GM12865 (cell line): ENCODE measurements around the gene PSORS1C1.

Source experiments
- DNase-seq: peaks from one replicate; pipeline ENCODE4 v3.0.0; 2010; ENCODE audit warnings: low read depth
- H3K4me3 ChIP-seq: 2 replicates; pipeline ENCODE4 v1.5.1; 2011; ENCODE audit warnings: mild to moderate bottlenecking, low read depth, low read length, control low read depth
- CTCF ChIP-seq: IDR thresholded peaks from 2 replicates; pipeline ENCODE4 v1.5.1; 2011; ENCODE audit warnings: low read length, control low read depth, low read depth, inconsistent platforms; ENCODE audit not compliant: insufficient read depth; ENCODE audit errors: missing control alignments

The PSORS1C1 gene

GRCh38 chr6:31075528-31075927 is 39.1 kb upstream of the PSORS1C1 start:
- DNase-seq, result no peak
- no peak overlapping the region for H3K4me3 ChIP-seq
- TF ChIP-seq CTCF, result no peak

DNA sequence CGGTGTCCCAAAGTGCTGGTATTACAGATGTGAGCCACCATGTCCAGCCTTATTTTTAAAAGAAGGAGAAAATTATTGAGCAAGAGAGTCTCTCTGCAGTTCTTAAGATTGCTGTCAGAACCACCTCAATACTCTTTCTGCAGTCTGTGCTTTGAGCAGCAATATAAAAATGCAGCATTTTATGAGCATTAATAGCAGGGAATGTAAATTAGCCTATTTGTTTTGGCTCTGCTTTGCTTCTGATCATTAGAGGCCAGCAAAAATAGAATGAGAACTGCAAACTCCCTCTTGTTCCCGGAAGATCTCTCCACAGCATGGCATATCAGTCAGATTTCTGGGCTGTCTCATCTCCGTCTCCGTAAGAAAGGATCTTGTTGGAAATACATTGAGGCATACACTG is 38.0 kb upstream of the PSORS1C1 start:
- DNase-seq, result no peak
- TF ChIP-seq CTCF, result no peak
- H3K4me3 ChIP-seq, result no peak overlapping the region

DNA sequence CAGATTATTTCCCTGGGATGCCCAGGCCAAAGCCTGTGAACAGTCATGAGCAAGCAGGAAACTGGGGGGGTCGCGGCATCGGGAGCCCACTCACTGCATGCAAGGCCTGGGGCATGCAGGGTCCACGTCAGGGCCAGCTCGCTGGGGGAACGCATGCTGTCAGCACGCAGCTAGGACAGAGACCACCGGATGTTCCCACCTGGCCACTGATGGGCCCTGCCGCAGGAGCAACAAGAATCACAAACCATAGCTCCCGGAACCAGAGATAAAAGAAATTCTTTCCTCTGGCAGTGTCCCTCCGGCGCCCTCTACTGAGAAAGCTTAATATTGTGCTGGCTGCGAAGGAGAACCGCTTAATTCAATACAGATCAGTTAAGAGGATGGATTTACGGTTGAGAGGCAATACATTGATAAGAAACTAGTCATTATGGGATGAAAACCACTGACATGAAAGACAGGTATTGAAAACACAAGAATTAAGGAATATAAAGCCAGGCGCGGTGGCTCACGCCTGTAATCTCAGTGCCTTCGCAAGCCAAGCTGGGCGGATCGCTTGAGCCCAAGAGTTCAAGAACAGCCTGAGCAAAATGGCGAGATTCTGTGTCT is 34.8 kb upstream of the PSORS1C1 start:
- peak; percentile 78 for TF ChIP-seq CTCF
- H3K4me3 ChIP-seq, result no peak overlapping the region
- peak; percentile 71 for DNase-seq

GRCh38 chr6:31081872-31082271 is 32.7 kb upstream of the PSORS1C1 start:
- no peak overlapping the region for H3K4me3 ChIP-seq
- TF ChIP-seq CTCF, result no peak
- DNase-seq, result no peak

GRCh38 chr6:31083742-31084354 is 30.8 kb upstream of the PSORS1C1 start:
- H3K4me3 ChIP-seq, result no peak overlapping the region
- peak; percentile 75 for DNase-seq
- peak; percentile 50 for TF ChIP-seq CTCF

DNA sequence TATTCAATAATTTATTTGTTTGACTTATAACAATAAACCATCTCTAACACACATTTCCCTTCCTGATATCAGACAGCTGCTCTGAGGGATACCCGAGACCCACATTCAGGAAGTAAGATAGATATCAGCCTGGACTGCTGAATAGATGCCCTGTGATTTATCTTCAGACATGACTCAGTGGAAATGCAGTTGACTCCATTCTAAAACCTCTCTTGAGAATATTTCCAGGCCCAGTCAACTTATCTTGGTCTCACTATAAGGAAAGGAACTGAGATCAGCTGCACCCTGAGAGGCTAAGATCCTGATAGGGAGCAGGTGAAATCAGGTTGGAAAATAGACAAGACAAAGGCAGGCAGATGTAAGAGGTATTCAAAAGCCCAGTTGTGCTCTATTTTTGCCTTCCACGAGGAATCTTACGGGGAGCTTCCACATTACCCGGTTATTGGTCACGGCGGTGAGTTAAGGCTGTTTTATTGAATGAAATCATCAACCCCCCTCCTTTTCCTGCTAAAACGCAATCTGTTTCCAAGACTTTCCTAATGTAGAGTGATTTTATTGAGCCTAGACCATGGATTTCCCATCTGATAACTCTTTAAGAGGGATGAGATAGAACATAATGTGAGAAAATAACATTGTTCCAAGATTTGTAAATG is 27.7 kb upstream of the PSORS1C1 start:
- TF ChIP-seq CTCF, result no peak
- no peak overlapping the region for H3K4me3 ChIP-seq
- no peak for DNase-seq

DNA sequence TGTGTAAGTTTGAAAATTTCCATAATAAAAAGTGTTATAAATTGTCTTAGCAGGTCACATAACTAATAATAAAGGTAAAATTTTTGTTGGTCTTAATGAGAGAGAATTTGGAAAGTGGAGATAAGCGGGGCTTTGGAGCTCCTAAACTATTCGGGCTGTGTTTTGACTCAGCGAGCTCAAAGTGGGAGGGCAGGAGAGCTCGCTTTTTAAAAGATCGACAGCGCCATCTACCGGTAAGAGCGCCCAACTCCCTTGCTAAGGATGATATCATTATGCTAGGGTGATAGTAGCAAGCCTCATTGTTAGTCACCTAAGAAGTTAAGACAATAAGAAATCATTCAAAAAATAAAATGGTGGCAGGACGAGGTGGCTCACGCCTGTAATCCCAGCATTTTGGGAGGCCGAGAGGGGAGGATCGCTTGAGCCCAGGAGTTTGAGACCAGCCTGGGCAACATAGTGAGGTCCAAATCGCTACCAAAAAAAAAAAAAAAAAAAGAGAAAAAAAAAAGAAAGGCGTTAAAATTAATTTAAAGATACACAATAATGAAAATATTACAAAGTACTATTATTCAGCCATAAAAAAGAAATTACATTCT is 27.0 kb upstream of the PSORS1C1 start:
- DNase-seq, result peak; percentile 87
- H3K4me3 ChIP-seq, result no peak overlapping the region
- TF ChIP-seq CTCF, result peak; percentile 76
